Natural killer cell treated with Interleukin-12 subunit alpha and Interleukin-12 subunit beta and Interleukin-15 and Interleukin-18, amount 100 ng/mL, for 72 hours (primary cell): ENCODE data around the gene ADARB2. TPM values are rescaled to one million over a fixed set of nuclear protein-coding genes. Genes with fewer than 3 reads are reported as not detected.
A peak's percentile ranks its signal among the peaks of the same experiment; 100 is the strongest.

Experiments
- ATAC-seq, 2 donors: fragments of 150-1000 bp; cut with Tn5 transposase in 1 of 2; sonication (Bioruptor Pico), chemical (Tn5 transposase) in 1 of 2; 2 replicates each; pipeline ENCODE4 v1.10.0; 2021
- DNase-seq: peaks from one replicate; pipeline ENCODE4 v3.0.0; 2022; ENCODE audit warnings: low spot score
- H3K27ac Mint-ChIP-seq, 2 donors: 1 replicate in 1 of 2; 2 replicates in 1 of 2; pipeline ENCODE4 v1.8.0; 2022; ENCODE audit warnings: mixed read lengths in 2 of 2, mild to moderate bottlenecking in 1 of 2, moderate library complexity in 1 of 2
- H3K27me3 Mint-ChIP-seq, 2 donors: 1 replicate in 1 of 2; 2 replicates in 1 of 2; pipeline ENCODE4 v1.8.0; 2022; ENCODE audit warnings: mixed read lengths in 2 of 2
- H3K36me3 Mint-ChIP-seq: one replicate; pipeline ENCODE4 v1.8.0; 2022; ENCODE audit warnings: mixed read lengths
- H3K4me1 Mint-ChIP-seq, 2 donors: 1 replicate in 1 of 2; 2 replicates in 1 of 2; pipeline ENCODE4 v1.8.0; 2022; ENCODE audit warnings: low read depth in 2 of 2, mixed read lengths in 2 of 2, mild to moderate bottlenecking in 1 of 2
- H3K4me3 Mint-ChIP-seq: one replicate; pipeline ENCODE4 v1.8.0; 2022; ENCODE audit warnings: mixed read lengths
- H3K9me3 Mint-ChIP-seq: 2 replicates; pipeline ENCODE4 v1.8.0; 2022; ENCODE audit warnings: mixed read lengths
- total RNA-seq, 2 donors: library from RNA; stranded (reverse); gene quantifications; one replicate each; pipeline ENCODE4 v1.2.3, GENCODE V29; 2022

Gene ADARB2
- total RNA-seq, 2 donors from 2014 or later = not detected

GRCh38 chr10:1148855-1149605 lies 588.3 kb downstream of the ADARB2 start:
- DNase-seq (no peak), ATAC-seq (no peak)
- Mint-ChIP-seq H3K36me3 (peaks cover 22% of the 10 kb centered on the region), H3K4me1 (peaks cover 5 to 12% of the 10 kb centered on the region in 2 donors), H3K4me3 (no peak overlapping the region), H3K27ac (no peak overlapping the region), H3K9me3 (peaks cover 4% of the 10 kb centered on the region), H3K27me3 (peaks cover 10% of the 10 kb centered on the region in 2 donors)

- peaks cover 17 to 18% of the 10 kb centered on the region in 2 donors for H3K27me3 Mint-ChIP-seq
- H3K4me3 Mint-ChIP-seq = no peak overlapping the region
- peaks cover 5 to 12% of the 10 kb centered on the region in 2 donors for H3K4me1 Mint-ChIP-seq
- H3K36me3 Mint-ChIP-seq = peaks cover 22% of the 10 kb centered on the region
- no peak for DNase-seq
- ATAC-seq = no peak
- H3K9me3 Mint-ChIP-seq = peaks cover 4% of the 10 kb centered on the region
- no peak overlapping the region for H3K27ac Mint-ChIP-seq
These were observed 589.5 kb downstream of the ADARB2 start for GRCh38 chr10:1147810-1148209.

DNA sequence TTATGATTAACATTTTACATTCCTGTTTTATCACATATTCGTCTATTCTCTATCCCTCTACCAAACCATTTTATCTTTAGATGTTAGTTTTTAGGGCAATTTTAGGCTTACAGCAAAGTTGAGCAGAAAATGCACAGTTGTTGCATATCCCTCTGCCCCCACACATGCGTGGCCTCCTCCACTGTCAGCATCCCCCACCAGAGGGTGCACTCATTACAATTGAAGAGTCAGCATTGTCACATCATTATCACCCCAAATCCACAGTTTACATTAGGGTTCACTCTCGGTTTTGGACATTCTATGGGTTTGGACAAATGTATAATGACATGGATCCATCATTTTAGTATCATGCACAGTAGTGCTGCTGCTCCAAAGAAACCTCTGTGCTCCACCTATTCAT lies 594.7 kb downstream of the ADARB2 start:
- Mint-ChIP-seq H3K36me3 (peaks cover 36% of the 10 kb centered on the region), H3K4me3 (no peak overlapping the region), H3K27ac (no peak overlapping the region), H3K9me3 (peaks cover 15% of the 10 kb centered on the region), H3K4me1 (no peaks in the 10 kb centered on the region), H3K27me3 (peaks cover 32 to 38% of the 10 kb centered on the region in 2 donors)
- ATAC-seq (no peak), DNase-seq (no peak)

DNA sequence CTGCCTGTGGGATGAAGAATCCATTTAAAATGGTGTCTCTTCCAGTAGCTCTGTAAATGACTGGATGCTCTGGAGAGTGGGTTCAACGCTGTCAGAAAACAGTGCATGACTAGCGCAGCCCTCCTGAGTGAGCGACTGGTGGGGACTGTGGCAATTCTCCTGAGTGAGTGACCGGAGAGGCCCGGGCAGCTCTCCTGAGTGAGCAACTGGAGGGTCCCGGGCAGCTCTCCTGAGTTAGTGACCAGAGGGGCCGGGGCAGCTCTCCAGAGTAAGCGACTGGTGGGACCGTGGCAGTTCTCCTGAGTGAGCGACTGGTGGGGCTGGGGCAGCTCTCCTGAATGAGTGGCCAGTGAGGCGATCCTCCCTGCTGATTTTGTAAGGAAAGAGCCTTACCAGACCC lies 595.6 kb downstream of the ADARB2 start:
- Mint-ChIP-seq H3K36me3 (peaks cover 30% of the 10 kb centered on the region), H3K4me1 (no peaks in the 10 kb centered on the region), H3K4me3 (no peak overlapping the region), H3K27me3 (peaks cover 32 to 38% of the 10 kb centered on the region in 2 donors), H3K9me3 (peaks cover 15% of the 10 kb centered on the region), H3K27ac (no peak overlapping the region)
- ATAC-seq (no peak), DNase-seq (no peak)

GRCh38 chr10:1141261-1141660 lies 596.1 kb downstream of the ADARB2 start:
- no peak for ATAC-seq
- peaks cover 32 to 38% of the 10 kb centered on the region in 2 donors for H3K27me3 Mint-ChIP-seq
- peaks cover 26% of the 10 kb centered on the region for H3K36me3 Mint-ChIP-seq
- no peak overlapping the region for H3K4me3 Mint-ChIP-seq
- H3K9me3 Mint-ChIP-seq = peaks cover 15% of the 10 kb centered on the region
- H3K4me1 Mint-ChIP-seq = no peaks in the 10 kb centered on the region
- no peak overlapping the region for H3K27ac Mint-ChIP-seq
- DNase-seq = no peak

- Mint-ChIP-seq H3K27ac (no peak overlapping the region), H3K9me3 (peaks cover 11% of the 10 kb centered on the region), H3K4me1 (peaks cover 4 to 13% of the 10 kb centered on the region in 2 donors), H3K27me3 (peaks cover 16 to 24% of the 10 kb centered on the region in 2 donors), H3K36me3 (peaks cover 14% of the 10 kb centered on the region), H3K4me3 (no peak overlapping the region)
- DNase-seq = no peak
- ATAC-seq = no peak
These were observed 598.8 kb downstream of the ADARB2 start for GRCh38 chr10:1138529-1138928.

- H3K27ac Mint-ChIP-seq = no peak overlapping the region
- DNase-seq (no peak), ATAC-seq (no peak)
- H3K4me3 Mint-ChIP-seq = no peak overlapping the region
- H3K36me3 Mint-ChIP-seq = peaks cover 14% of the 10 kb centered on the region
- H3K9me3 Mint-ChIP-seq = peaks cover 11% of the 10 kb centered on the region
- peaks cover 15 to 19% of the 10 kb centered on the region in 2 donors for H3K27me3 Mint-ChIP-seq
- peaks cover 7 to 19% of the 10 kb centered on the region in 2 donors for H3K4me1 Mint-ChIP-seq
These were observed 599.7 kb downstream of the ADARB2 start for GRCh38 chr10:1137499-1138163.

DNA sequence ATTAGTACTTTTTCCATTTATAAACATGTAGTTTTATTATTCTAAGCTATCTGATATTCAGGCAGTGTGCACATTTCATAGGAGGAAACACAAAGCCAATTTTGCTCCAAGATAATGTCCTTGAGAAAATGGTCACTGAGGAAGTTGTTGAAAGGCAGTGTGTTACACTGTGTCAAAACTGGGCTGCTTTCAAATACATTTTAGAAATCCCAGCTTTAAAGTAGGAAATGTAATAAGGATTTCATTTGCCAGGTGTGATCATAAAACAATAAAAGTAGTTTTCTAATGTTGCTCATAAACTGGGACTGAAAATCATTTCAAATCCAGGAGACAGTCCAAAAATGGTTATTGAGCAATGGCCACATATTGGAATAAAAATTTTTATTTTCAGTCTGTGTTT lies 601.1 kb downstream of the ADARB2 start:
- Mint-ChIP-seq H3K9me3 (peaks cover 11% of the 10 kb centered on the region), H3K4me1 (peaks cover 7 to 27% of the 10 kb centered on the region in 2 donors), H3K4me3 (no peak overlapping the region), H3K27me3 (peaks cover 10 to 12% of the 10 kb centered on the region in 2 donors), H3K27ac (no peak overlapping the region), H3K36me3 (peaks cover 14% of the 10 kb centered on the region)
- ATAC-seq (no peak), DNase-seq (no peak)

DNA sequence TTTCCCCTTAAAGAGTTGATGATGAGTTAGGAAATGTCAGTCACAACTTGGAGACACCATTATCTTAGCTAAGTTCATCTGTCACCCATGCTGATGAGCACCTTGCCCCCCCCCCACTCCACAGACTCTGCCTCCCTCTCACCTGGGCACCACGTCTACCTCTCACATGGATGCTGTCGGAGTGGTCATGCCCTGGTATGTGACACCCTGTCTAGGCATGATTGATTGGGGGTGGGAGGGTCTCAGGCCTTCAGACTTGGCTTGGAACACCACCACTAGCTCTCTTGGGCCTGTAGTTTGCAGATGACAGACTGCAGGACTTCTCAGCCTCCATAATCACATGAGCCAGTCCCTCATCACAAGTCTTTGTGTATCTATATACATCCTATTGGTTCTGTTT lies 603.2 kb downstream of the ADARB2 start:
- Mint-ChIP-seq H3K36me3 (peaks cover 18% of the 10 kb centered on the region), H3K9me3 (peaks cover 11% of the 10 kb centered on the region), H3K4me3 (no peak overlapping the region), H3K4me1 (peaks cover 7 to 27% of the 10 kb centered on the region in 2 donors), H3K27ac (peak overlapping the region in 1 of 2 donors; percentile 9), H3K27me3 (peaks cover 3 to 7% of the 10 kb centered on the region in 2 donors)
- ATAC-seq = no peak
- DNase-seq = no peak

DNA sequence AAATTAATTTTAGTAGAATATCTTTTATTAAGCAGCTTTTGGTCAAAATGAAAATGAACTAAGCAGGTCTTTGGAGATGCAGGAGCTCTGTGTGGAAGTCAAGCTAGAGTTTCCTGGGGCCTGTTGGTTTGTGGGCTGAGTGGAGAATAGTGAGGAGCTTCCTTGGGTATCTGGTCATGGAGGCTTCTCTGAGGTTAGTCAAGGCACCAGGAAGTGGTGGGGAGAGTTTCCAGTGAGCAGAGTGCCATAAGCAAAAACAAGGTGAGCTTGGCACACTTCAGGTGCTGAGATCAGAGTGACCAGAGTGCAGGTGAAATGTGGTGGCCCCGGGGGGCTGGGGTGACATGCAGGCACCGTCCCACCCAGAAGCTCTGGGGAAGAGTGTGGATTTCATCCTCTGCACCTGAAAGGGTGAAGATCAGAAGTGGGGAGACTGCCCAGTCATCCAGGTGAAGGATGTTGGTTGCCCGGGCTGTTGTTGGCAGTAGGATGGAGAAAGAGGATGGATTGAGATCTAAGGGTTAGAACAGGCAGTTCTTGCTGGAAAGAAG lies 603.8 kb downstream of the ADARB2 start:
- Mint-ChIP-seq H3K36me3 (peaks cover 19% of the 10 kb centered on the region), H3K27me3 (peaks cover 0 to 3% of the 10 kb centered on the region in 2 donors), H3K9me3 (peaks cover 5% of the 10 kb centered on the region), H3K4me3 (no peak overlapping the region), H3K27ac (peak overlapping the region; percentile 9 to 30), H3K4me1 (peaks cover 7 to 27% of the 10 kb centered on the region in 2 donors)
- ATAC-seq (no peak), DNase-seq (no peak)

DNA sequence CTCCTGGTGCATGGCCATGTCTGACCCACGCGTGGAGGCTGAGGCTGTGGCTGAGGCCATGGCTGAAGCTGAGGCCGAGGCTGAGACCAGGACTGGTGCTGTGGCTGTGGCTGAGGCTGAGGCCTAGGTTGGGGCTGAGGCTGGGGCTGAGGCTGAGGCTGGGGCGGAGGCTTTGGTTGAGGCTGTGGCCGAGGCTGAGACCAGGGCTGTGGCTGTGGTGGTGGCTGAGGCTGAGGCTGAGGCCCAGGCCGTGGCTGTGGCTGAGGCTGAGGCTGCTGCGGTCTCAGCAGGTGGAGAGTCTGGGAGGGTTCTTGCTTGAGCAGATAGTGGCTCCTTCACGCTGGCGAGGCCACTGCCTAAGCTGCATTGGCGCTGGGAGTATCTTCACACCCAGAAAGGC lies 604.7 kb downstream of the ADARB2 start:
- H3K4me1 Mint-ChIP-seq = peaks cover 7 to 27% of the 10 kb centered on the region in 2 donors
- peak; percentile 73 for ATAC-seq
- no peak overlapping the region for H3K27ac Mint-ChIP-seq
- peaks cover 15% of the 10 kb centered on the region for H3K36me3 Mint-ChIP-seq
- H3K27me3 Mint-ChIP-seq = no peaks in the 10 kb centered on the region
- H3K9me3 Mint-ChIP-seq = no peaks in the 10 kb centered on the region
- no peak overlapping the region for H3K4me3 Mint-ChIP-seq
- no peak for DNase-seq

DNA sequence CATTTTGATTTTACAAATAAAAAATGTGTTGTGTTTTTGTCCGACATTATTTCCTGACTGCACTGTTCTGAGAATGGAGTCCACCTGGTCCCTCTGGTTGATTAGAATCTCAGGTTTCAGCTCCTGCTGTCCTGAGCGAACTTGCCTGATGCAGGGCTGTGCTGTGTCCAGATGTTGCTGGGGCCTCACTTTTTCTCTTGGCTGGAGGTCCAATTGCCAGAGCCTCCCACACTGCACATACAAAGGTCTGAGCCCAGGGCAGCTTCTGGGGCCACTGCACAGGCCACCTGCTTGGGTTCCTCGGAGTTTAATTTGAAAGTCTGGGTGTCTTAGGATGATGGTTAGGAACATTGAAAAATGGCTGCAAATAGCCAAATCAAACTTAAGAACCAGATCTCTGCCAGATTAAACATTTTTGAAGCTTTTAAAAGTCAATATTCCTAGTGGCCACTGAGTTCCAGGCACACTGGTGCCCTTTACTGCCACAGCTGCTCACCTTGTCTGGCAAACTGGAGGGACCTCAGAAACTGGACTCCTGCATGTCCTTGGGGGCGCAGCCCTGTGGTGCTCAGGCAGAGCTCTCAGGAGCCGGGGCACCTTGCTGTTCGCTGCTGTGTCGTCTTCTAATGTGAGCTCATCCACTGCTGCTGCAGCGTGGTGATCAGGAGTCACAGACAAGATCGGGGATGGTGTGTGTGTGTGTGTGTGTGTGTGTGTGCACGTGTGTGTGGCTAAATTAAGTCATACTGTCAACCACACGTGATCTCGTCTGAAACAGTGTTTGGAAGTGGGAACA lies 606.1 kb downstream of the ADARB2 start:
- Mint-ChIP-seq H3K36me3 (peaks cover 21% of the 10 kb centered on the region), H3K27me3 (no peaks in the 10 kb centered on the region), H3K4me3 (no peak overlapping the region), H3K4me1 (peaks cover 7 to 30% of the 10 kb centered on the region in 2 donors), H3K27ac (no peak overlapping the region), H3K9me3 (no peaks in the 10 kb centered on the region)
- ATAC-seq (no peak), DNase-seq (no peak)

DNA sequence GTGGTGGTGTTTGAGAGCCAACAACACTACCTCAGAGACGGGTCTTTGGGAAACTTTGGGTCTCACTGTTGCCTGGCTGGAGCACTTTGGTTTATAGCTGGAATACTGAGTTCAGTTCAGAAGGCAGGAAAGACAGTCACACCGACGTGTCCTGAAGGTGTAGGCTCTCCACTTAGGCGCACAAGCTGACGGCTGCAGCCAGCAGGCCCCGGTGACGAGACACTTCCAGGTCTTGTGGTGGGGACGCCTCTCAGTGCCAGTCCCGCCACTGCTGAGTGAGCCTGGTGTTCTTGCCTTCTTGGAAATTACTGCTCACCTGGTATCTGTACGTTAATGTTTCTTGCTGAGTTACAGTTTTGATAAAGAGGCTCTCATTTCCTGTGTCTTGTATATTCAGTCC lies 607.1 kb downstream of the ADARB2 start:
- no peak overlapping the region for H3K4me3 Mint-ChIP-seq
- no peak for ATAC-seq
- H3K27ac Mint-ChIP-seq = no peak overlapping the region
- H3K27me3 Mint-ChIP-seq = no peaks in the 10 kb centered on the region
- peaks cover 21% of the 10 kb centered on the region for H3K36me3 Mint-ChIP-seq
- peaks cover 7 to 27% of the 10 kb centered on the region in 2 donors for H3K4me1 Mint-ChIP-seq
- H3K9me3 Mint-ChIP-seq = no peaks in the 10 kb centered on the region
- no peak for DNase-seq
